Measurements from ENCODE around the gene MMS22L.

GRCh38 chr6:97322226-97322625 lies 39.2 kb upstream of the MMS22L start:
- TF ChIP-seq CTCF (IDR thresholded peaks at IDR 0.05) (no peak), POLR2A (IDR thresholded peaks at IDR 0.05) (no peak)

All from heart left ventricle (tissue), 13 donors.